Smooth muscle cell (in vitro differentiated cells): ENCODE data around the gene EML6. TPM values are rescaled to one million over a fixed set of nuclear protein-coding genes. Genes with fewer than 3 reads are reported as not detected.

Source experiments
- DNase-seq: peaks from one replicate; lab custom pipeline; 2025; ENCODE audit not compliant: unreplicated experiment; lab: John Stamatoyannopoulos, UW
- H2AFZ ChIP-seq: fragments of 200-600 bp; sonication (generic); 2 replicates; pipeline ENCODE4 v1.6.0; 2016; ENCODE audit warnings: antibody characterized with exemption, low read depth, mild to moderate bottlenecking
- H3F3A ChIP-seq: fragments of 200-600 bp; sonication (generic); 2 replicates; pipeline ENCODE4 v1.6.0; 2017; ENCODE audit warnings: antibody characterized with exemption, low read depth
- H3K27ac ChIP-seq: fragments of 200-600 bp; sonication (generic); 2 replicates; pipeline ENCODE4 v1.5.1; 2016; ENCODE audit warnings: low read depth, mild to moderate bottlenecking
- H3K27me3 ChIP-seq: fragments of 200-600 bp; sonication (generic); 2 replicates; pipeline ENCODE4 v1.6.1; 2016; ENCODE audit warnings: low read depth, mild to moderate bottlenecking
- H3K36me3 ChIP-seq: fragments of 200-600 bp; sonication (generic); 2 replicates; pipeline ENCODE4 v1.5.1; 2016; ENCODE audit warnings: low read depth
- H3K4me1 ChIP-seq: fragments of 200-600 bp; sonication (generic); 2 replicates; pipeline ENCODE4 v1.5.1; 2016; ENCODE audit warnings: low read depth
- H3K4me2 ChIP-seq: fragments of 200-600 bp; sonication (generic); 2 replicates; pipeline ENCODE4 v1.6.0; 2016; ENCODE audit warnings: mild to moderate bottlenecking
- H3K4me3 ChIP-seq: fragments of 200-600 bp; sonication (generic); 2 replicates; pipeline ENCODE4 v1.5.1; 2016; ENCODE audit warnings: mild to moderate bottlenecking
- H3K79me2 ChIP-seq: fragments of 200-600 bp; sonication (generic); 2 replicates; pipeline ENCODE4 v1.6.0; 2016; ENCODE audit warnings: low read depth, mild to moderate bottlenecking
- H3K9ac ChIP-seq: fragments of 200-600 bp; sonication (generic); 2 replicates; pipeline ENCODE4 v1.6.0; 2016; ENCODE audit warnings: low read depth
- H3K9me3 ChIP-seq: fragments of 200-600 bp; sonication (generic); replicated peaks from 2 replicates; pipeline ENCODE4 v1.5.1; 2016; ENCODE audit warnings: low read depth
- H4K20me1 ChIP-seq: fragments of 200-600 bp; sonication (generic); 2 replicates; pipeline ENCODE4 v1.6.0; 2016; ENCODE audit warnings: low read depth
- CTCF ChIP-seq: fragments of 200-600 bp; sonication (generic); IDR thresholded peaks from 2 replicates; pipeline ENCODE4 v1.5.1; 2017; ENCODE audit warnings: borderline replicate concordance, mild to moderate bottlenecking, antibody characterized with exemption; ENCODE audit not compliant: insufficient read depth, poor library complexity, severe bottlenecking
- WGBS: methylation state at CpG from one replicate; pipeline ENCODE4 v1.1.7; 2016; ENCODE audit warnings: low lambda C conversion rate; 5-methylcytosine and 5-hydroxymethylcytosine counted together
- polyA plus RNA-seq: library from polyadenylated mRNA; unstranded; fragments of >200 nt; fragmentation: Nextera tagmentation; extraction: Ambion mirVana; gene quantifications from 2 replicates; pipeline ENCODE4 v1.2.1, GENCODE V29; 2016
- total RNA-seq: library from RNA; depleted of rRNA; stranded (reverse); fragments of >200 nt; gene quantifications from 2 replicates; pipeline ENCODE4 v1.2.3, GENCODE V29; 2014

EML6 gene
- total and polyA plus RNA-seq, 2 experiments from 2014 or later, result 0.49 to 0.54 TPM

- no peaks in the 10 kb centered on the region for H3K4me1 ChIP-seq
- DNase-seq, result no peak
- H3K36me3 ChIP-seq, result no peaks in the 10 kb centered on the region
- H3K9ac ChIP-seq, result no peak overlapping the region
- H3K79me2 ChIP-seq, result no peaks in the 10 kb centered on the region
- H3K27me3 ChIP-seq, result peaks cover 6% of the 10 kb centered on the region
- H3K9me3 ChIP-seq, result no peaks in the 10 kb centered on the region
- no peak for TF ChIP-seq CTCF
- H3K4me3 ChIP-seq, result no peak overlapping the region
- no peaks in the 10 kb centered on the region for H3F3A ChIP-seq
- no peak overlapping the region for H3K4me2 ChIP-seq
- H2AFZ ChIP-seq, result no peak overlapping the region
- no peaks in the 10 kb centered on the region for H4K20me1 ChIP-seq
- no peak overlapping the region for H3K27ac ChIP-seq
Measured at GRCh38 chr2:54716375-54716774, 7.1 kb upstream of the EML6 start.

- Histone ChIP-seq H3K4me2 (no peak overlapping the region), H3K9me3 (no peaks in the 10 kb centered on the region), H3K4me1 (peaks cover 4% of the 10 kb centered on the region)
Measured at GRCh38 chr2:54720563-54720962, 2.9 kb upstream of the EML6 start.

GRCh38 chr2:54722641-54723040, 821 bp upstream of the EML6 start:
- peak overlapping the region; percentile 92 for H3K27ac ChIP-seq
- no peak for DNase-seq
- WGBS, result 10% methylated on average over 10 of the region's 10 CpGs

More at GRCh38 chr2:54720563-54720962, 2.9 kb upstream of the EML6 start:
- no peaks in the 10 kb centered on the region for H3F3A ChIP-seq
- H3K4me3 ChIP-seq, result no peak overlapping the region
- H3K36me3 ChIP-seq, result no peaks in the 10 kb centered on the region
- peaks cover 24% of the 10 kb centered on the region for H3K27me3 ChIP-seq
- H3K9ac ChIP-seq, result no peak overlapping the region
- H3K79me2 ChIP-seq, result no peaks in the 10 kb centered on the region
- H2AFZ ChIP-seq, result no peak overlapping the region
- TF ChIP-seq CTCF, result no peak
- no peak for DNase-seq
- H4K20me1 ChIP-seq, result no peaks in the 10 kb centered on the region
- H3K27ac ChIP-seq, result no peak overlapping the region
- WGBS, result 82% methylated on average over 2 of the region's 2 CpGs

More at GRCh38 chr2:54722641-54723040, 821 bp upstream of the EML6 start:
- Histone ChIP-seq H3K36me3 (no peaks in the 10 kb centered on the region), H3K27me3 (peaks cover 44% of the 10 kb centered on the region), H2AFZ (peak overlapping the region; percentile 85), H3F3A (no peaks in the 10 kb centered on the region), H4K20me1 (no peaks in the 10 kb centered on the region), H3K9me3 (no peaks in the 10 kb centered on the region), H3K79me2 (no peaks in the 10 kb centered on the region), H3K9ac (peak overlapping the region; percentile 83), H3K4me1 (peaks cover 4% of the 10 kb centered on the region), H3K4me3 (peak overlapping the region; percentile 77), H3K4me2 (peak overlapping the region; percentile 85)
- no peak for TF ChIP-seq CTCF
